Measurements from ENCODE around the gene PAMR1. TPM values are rescaled to one million over a fixed set of nuclear protein-coding genes. Genes with fewer than 3 reads are reported as not detected.

Gene PAMR1
- total and polyA plus RNA-seq, 7 donors, result 0.16 to 1.9 (median 0.72) TPM

DNA sequence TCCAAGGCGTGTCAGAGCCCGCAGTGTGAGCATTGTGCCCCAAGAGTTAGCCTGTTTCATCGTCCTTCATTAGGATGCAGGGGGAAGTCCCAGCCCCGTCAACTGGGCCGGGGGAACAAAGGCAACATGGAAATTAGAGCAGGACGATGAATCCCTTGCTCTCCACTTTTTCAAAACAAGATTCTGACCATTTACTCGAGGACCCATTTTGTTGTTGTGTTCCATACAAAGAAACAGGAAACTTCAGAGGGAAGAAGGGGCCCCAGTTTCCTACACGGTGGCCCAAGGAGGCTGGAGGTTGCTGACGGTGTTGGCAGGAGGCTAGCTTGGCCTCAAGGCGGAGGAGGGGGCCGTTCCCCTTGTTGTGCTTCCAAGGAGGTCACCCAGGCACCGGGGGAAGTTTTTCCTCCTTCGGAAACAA is 62.1 kb downstream of the PAMR1 start:
- Histone ChIP-seq H3K4me3 (no peak overlapping the region), H3K4me1 (no peaks in the 10 kb centered on the region), H3K27ac (no peak overlapping the region), H3K9me3 (no peaks in the 10 kb centered on the region), H3K27me3 (ENCODE audit: insufficient read depth in 3 of 3, low read length in 2 of 3) (peaks cover 0 to 4% (median 0%) of the 10 kb centered on the region in 3 donors), H3K36me3 (ENCODE audit: insufficient read depth in 1 of 2, low read depth in 1 of 2) (no peaks in the 10 kb centered on the region)
- DNase-seq (no peak), ATAC-seq (no peak)
- TF ChIP-seq, protein P1, sequence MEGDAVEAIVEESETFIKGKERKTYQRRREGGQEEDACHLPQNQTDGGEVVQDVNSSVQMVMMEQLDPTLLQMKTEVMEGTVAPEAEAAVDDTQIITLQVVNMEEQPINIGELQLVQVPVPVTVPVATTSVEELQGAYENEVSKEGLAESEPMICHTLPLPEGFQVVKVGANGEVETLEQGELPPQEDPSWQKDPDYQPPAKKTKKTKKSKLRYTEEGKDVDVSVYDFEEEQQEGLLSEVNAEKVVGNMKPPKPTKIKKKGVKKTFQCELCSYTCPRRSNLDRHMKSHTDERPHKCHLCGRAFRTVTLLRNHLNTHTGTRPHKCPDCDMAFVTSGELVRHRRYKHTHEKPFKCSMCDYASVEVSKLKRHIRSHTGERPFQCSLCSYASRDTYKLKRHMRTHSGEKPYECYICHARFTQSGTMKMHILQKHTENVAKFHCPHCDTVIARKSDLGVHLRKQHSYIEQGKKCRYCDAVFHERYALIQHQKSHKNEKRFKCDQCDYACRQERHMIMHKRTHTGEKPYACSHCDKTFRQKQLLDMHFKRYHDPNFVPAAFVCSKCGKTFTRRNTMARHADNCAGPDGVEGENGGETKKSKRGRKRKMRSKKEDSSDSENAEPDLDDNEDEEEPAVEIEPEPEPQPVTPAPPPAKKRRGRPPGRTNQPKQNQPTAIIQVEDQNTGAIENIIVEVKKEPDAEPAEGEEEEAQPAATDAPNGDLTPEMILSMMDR (IDR thresholded peaks at IDR 0.05), result no peak
- intact Hi-C loops (cut with DNase I), result no loop called here
- WGBS, 3 donors, result 68 to 72% (median 70%) methylated on average over 13 of the region's 13 CpGs

DNA sequence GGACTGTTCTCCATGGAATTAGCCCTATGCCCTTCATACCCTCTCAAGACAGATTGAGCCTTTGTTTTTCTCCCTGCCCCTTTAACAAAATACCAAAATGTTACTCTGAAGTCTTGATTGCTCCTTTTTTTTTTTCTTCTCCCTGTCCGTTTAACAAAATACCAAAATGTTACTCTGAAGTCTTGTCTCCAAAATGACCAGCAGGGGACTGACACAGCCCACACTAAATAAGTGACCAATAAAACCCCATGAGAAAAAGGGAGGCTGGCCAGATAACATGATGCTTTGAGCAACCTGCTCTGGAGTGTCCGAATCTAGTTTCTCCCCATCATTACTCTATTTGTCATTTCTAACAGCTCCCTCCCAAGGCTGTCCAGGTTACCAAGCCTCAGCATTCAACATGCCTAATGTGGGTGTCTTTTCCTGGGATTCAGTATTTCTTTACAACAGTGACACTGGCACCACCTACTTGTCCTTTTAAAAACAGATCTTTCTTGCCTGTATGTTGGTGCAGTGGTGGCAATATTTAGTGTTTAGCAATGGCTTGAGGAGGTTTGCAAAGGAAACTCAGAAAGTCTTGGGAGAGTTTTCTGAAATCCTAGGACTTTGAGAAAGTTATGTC is 63.4 kb downstream of the PAMR1 start:
- Histone ChIP-seq H3K4me1 (no peaks in the 10 kb centered on the region), H3K4me3 (no peak overlapping the region), H3K27ac (no peak overlapping the region), H3K36me3 (ENCODE audit: insufficient read depth in 1 of 2, low read depth in 1 of 2) (no peaks in the 10 kb centered on the region), H3K27me3 (ENCODE audit: insufficient read depth in 3 of 3, low read length in 2 of 3) (peaks cover 0 to 4% (median 0%) of the 10 kb centered on the region in 3 donors), H3K9me3 (no peaks in the 10 kb centered on the region)
- WGBS, 3 donors, result 48 to 73% (median 58%) methylated on average over 2 of the region's 2 CpGs
- DNase-seq (no peak), ATAC-seq (no peak)
- intact Hi-C loops (cut with DNase I), result no loop called here
- TF ChIP-seq, protein P1 (IDR thresholded peaks at IDR 0.05), result no peak

- Histone ChIP-seq H3K36me3 (ENCODE audit: insufficient read depth in 1 of 2, low read depth in 1 of 2) (peaks cover 0 to 2% of the 10 kb centered on the region in 2 donors), H3K4me1 (no peaks in the 10 kb centered on the region), H3K4me3 (no peak overlapping the region), H3K27me3 (ENCODE audit: insufficient read depth in 3 of 3, low read length in 2 of 3) (peaks cover 0 to 4% (median 0%) of the 10 kb centered on the region in 3 donors), H3K9me3 (no peaks in the 10 kb centered on the region), H3K27ac (no peak overlapping the region)
- 85 to 96% (median 96%) methylated on average over 1 of the region's 1 CpG for WGBS, 3 donors
- ATAC-seq (no peak), DNase-seq (no peak)
- TF ChIP-seq, protein P1 (IDR thresholded peaks at IDR 0.05), result no peak
- intact Hi-C loops (cut with DNase I), result no loop called here
Observed at GRCh38 chr11:35459489-35459888, 65.9 kb downstream of the PAMR1 start.

DNA sequence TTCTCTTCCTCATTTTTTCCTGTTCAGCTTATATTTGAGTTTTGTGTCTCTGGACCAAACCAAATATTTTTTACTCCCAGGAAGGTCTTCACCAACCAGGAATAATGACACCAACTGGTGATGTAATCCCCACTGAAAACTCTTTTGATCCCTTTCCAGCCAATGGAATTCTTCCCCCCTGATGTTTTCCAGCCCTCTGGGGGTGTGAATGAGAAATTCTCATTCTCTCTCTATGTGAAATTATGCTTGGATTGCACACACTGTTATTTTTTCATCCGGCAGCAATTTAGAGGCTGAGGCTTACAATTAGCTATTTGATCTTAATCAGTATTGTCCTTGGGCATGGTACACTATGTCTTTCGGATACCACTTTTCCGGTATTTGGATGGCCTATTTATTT is 66.6 kb downstream of the PAMR1 start:
- Histone ChIP-seq H3K4me3 (no peak overlapping the region), H3K36me3 (ENCODE audit: insufficient read depth in 1 of 2, low read depth in 1 of 2) (peaks cover 0 to 2% of the 10 kb centered on the region in 2 donors), H3K9me3 (no peaks in the 10 kb centered on the region), H3K27me3 (ENCODE audit: insufficient read depth in 3 of 3, low read length in 2 of 3) (peaks cover 0 to 4% (median 0%) of the 10 kb centered on the region in 3 donors), H3K4me1 (no peaks in the 10 kb centered on the region), H3K27ac (no peak overlapping the region)
- DNase-seq, result no peak
- no peak for ATAC-seq
- 42 to 50% (median 46%) methylated on average over 3 of the region's 3 CpGs for WGBS, 3 donors
- intact Hi-C loops (cut with DNase I), result no loop called here
- TF ChIP-seq, protein P1 (IDR thresholded peaks at IDR 0.05), result no peak

GRCh38 chr11:35454362-35454761 is 71.1 kb downstream of the PAMR1 start:
- no peak for ATAC-seq
- Histone ChIP-seq H3K4me1 (no peaks in the 10 kb centered on the region), H3K36me3 (ENCODE audit: insufficient read depth in 1 of 2, low read depth in 1 of 2) (peaks cover 0 to 4% of the 10 kb centered on the region in 2 donors), H3K9me3 (no peaks in the 10 kb centered on the region), H3K4me3 (no peak overlapping the region), H3K27ac (no peak overlapping the region), H3K27me3 (ENCODE audit: insufficient read depth in 3 of 3, low read length in 2 of 3) (peaks cover 0 to 4% (median 2%) of the 10 kb centered on the region in 3 donors)
- 56 to 62% (median 58%) methylated on average over 1 of the region's 1 CpG for WGBS, 3 donors
- intact Hi-C loops (cut with DNase I), result no loop called here
- DNase-seq, result no peak
- TF ChIP-seq, protein P1 (IDR thresholded peaks at IDR 0.05), result no peak

All from psoas muscle (tissue), 8 donors.